ENCODE measurements around the gene MKLN1.
A peak's percentile ranks its signal among the peaks of the same experiment; 100 is the strongest.

The MKLN1 gene

GRCh38 chr7:131294553-131294952 is 33.1 kb upstream of the MKLN1 start:
- TF ChIP-seq, protein P1, sequence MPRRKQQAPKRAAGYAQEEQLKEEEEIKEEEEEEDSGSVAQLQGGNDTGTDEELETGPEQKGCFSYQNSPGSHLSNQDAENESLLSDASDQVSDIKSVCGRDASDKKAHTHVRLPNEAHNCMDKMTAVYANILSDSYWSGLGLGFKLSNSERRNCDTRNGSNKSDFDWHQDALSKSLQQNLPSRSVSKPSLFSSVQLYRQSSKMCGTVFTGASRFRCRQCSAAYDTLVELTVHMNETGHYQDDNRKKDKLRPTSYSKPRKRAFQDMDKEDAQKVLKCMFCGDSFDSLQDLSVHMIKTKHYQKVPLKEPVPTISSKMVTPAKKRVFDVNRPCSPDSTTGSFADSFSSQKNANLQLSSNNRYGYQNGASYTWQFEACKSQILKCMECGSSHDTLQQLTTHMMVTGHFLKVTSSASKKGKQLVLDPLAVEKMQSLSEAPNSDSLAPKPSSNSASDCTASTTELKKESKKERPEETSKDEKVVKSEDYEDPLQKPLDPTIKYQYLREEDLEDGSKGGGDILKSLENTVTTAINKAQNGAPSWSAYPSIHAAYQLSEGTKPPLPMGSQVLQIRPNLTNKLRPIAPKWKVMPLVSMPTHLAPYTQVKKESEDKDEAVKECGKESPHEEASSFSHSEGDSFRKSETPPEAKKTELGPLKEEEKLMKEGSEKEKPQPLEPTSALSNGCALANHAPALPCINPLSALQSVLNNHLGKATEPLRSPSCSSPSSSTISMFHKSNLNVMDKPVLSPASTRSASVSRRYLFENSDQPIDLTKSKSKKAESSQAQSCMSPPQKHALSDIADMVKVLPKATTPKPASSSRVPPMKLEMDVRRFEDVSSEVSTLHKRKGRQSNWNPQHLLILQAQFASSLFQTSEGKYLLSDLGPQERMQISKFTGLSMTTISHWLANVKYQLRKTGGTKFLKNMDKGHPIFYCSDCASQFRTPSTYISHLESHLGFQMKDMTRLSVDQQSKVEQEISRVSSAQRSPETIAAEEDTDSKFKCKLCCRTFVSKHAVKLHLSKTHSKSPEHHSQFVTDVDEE (CRISPR knock-in tag; IDR thresholded peaks at IDR 0.05): 0 out of 2 replicates have a peak, but pooled peaks have one; percentile 35
- TF ChIP-seq ISL1 (CRISPR knock-in tag; IDR thresholded peaks at IDR 0.05) (0 out of 2 replicates have a peak, but pooled peaks have one; percentile 8), ESRRG (CRISPR knock-in tag; IDR thresholded peaks at IDR 0.05) (no peak), POU6F1 (CRISPR knock-in tag; IDR thresholded peaks at IDR 0.05; ENCODE audit: borderline replicate concordance, low read depth) (no peak), SNAI2 (CRISPR knock-in tag; IDR thresholded peaks at IDR 0.05) (0 out of 2 replicates have a peak, but pooled peaks have one; percentile 22), GLIS3 (CRISPR knock-in tag; IDR thresholded peaks at IDR 0.05) (no peak), ZNF565 (CRISPR knock-in tag; conservative IDR thresholded peaks at IDR 0.05; ENCODE audit: low read depth) (no peak), BACH2 (CRISPR knock-in tag; IDR thresholded peaks at IDR 0.05; ENCODE audit: borderline replicate concordance) (no peak), ZNF70 (CRISPR knock-in tag; IDR thresholded peaks at IDR 0.05) (no peak), ARNTL (CRISPR knock-in tag; IDR thresholded peaks at IDR 0.05; ENCODE audit: borderline replicate concordance, low read depth) (no peak), TCF4 (CRISPR knock-in tag; IDR thresholded peaks at IDR 0.05; ENCODE audit: borderline replicate concordance) (peak; percentile 30; the same call in 1 of the 2 replicates), CSRNP3 (CRISPR knock-in tag; IDR thresholded peaks at IDR 0.05) (no peak), OSR1 (CRISPR knock-in tag; IDR thresholded peaks at IDR 0.05) (no peak), ZFP3 (CRISPR knock-in tag; IDR thresholded peaks at IDR 0.05) (peak; percentile 72), TOX (CRISPR knock-in tag; IDR thresholded peaks at IDR 0.05; ENCODE audit: borderline replicate concordance) (no peak)
- ATAC-seq: no peak

GRCh38 chr7:131298608-131298992 is 29.1 kb upstream of the MKLN1 start:
- TF ChIP-seq CREB5 (CRISPR knock-in tag; IDR thresholded peaks at IDR 0.05; ENCODE audit: low read depth) (no peak), CSDC2 (CRISPR knock-in tag; IDR thresholded peaks at IDR 0.05) (no peak), POU6F1 (CRISPR knock-in tag; IDR thresholded peaks at IDR 0.05; ENCODE audit: borderline replicate concordance, low read depth) (no peak), ZFP3 (CRISPR knock-in tag; IDR thresholded peaks at IDR 0.05) (no peak), SNAI2 (CRISPR knock-in tag; IDR thresholded peaks at IDR 0.05) (no peak), ZC3H10 (CRISPR knock-in tag; IDR thresholded peaks at IDR 0.05) (no peak), RARB (CRISPR knock-in tag; IDR thresholded peaks at IDR 0.05) (no peak), ISL1 (CRISPR knock-in tag; IDR thresholded peaks at IDR 0.05) (no peak), CSRNP3 (CRISPR knock-in tag; IDR thresholded peaks at IDR 0.05) (no peak), BACH2 (CRISPR knock-in tag; IDR thresholded peaks at IDR 0.05; ENCODE audit: borderline replicate concordance) (no peak), TCF4 (CRISPR knock-in tag; IDR thresholded peaks at IDR 0.05; ENCODE audit: borderline replicate concordance) (no peak), PPARA (CRISPR knock-in tag; IDR thresholded peaks at IDR 0.05; ENCODE audit: borderline replicate concordance) (no peak), GLIS3 (CRISPR knock-in tag; IDR thresholded peaks at IDR 0.05) (no peak), ESRRG (CRISPR knock-in tag; IDR thresholded peaks at IDR 0.05) (no peak), TOX (CRISPR knock-in tag; IDR thresholded peaks at IDR 0.05; ENCODE audit: borderline replicate concordance) (no peak), ZNF70 (CRISPR knock-in tag; IDR thresholded peaks at IDR 0.05) (no peak), OSR1 (CRISPR knock-in tag; IDR thresholded peaks at IDR 0.05) (no peak)
- TF ChIP-seq, protein P2, sequence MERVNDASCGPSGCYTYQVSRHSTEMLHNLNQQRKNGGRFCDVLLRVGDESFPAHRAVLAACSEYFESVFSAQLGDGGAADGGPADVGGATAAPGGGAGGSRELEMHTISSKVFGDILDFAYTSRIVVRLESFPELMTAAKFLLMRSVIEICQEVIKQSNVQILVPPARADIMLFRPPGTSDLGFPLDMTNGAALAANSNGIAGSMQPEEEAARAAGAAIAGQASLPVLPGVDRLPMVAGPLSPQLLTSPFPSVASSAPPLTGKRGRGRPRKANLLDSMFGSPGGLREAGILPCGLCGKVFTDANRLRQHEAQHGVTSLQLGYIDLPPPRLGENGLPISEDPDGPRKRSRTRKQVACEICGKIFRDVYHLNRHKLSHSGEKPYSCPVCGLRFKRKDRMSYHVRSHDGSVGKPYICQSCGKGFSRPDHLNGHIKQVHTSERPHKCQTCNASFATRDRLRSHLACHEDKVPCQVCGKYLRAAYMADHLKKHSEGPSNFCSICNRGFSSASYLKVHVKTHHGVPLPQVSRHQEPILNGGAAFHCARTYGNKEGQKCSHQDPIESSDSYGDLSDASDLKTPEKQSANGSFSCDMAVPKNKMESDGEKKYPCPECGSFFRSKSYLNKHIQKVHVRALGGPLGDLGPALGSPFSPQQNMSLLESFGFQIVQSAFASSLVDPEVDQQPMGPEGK (CRISPR knock-in tag; IDR thresholded peaks at IDR 0.05; ENCODE audit: borderline replicate concordance): no peak
- TF ChIP-seq, protein P1 (CRISPR knock-in tag; IDR thresholded peaks at IDR 0.05): no peak
- no peak for ATAC-seq

Measured in SK-N-SH treated with all-trans-retinoic acid at 6 μM for 48 hours (cell line).